B cell (primary cell): Measurements from ENCODE around the gene ZNF532. TPM values are rescaled to one million over a fixed set of nuclear protein-coding genes. Genes with fewer than 3 reads are reported as not detected.
A peak's percentile ranks its signal among the peaks of the same experiment; 100 is the strongest.

Experiments used
- ATAC-seq: fragments of 200-7000 bp; cut with Tn5 transposase; one replicate; pipeline ENCODE4 v1.10.0; 2021; ENCODE audit warnings: low read depth, mild to moderate bottlenecking, moderate number of reproducible peaks, moderate library complexity
- CTCF ChIA-PET: fragments of 350-600 bp; sonication (Branson Sonifier 250); formaldehyde crosslinking; loops from one replicate; lab custom pipeline; 2021; ENCODE audit warnings: antibody characterized with exemption, inconsistent platforms; lab: Charles Lee
- POLR2A ChIA-PET: fragments of 350-600 bp; sonication (Branson Sonifier 250); formaldehyde crosslinking; loops from one replicate; lab custom pipeline; 2021; ENCODE audit warnings: antibody characterized with exemption; lab: Charles Lee
- DNase-seq: peaks from one replicate; pipeline ENCODE4 v3.0.0; 2013
- H2AFZ ChIP-seq: 2 replicates; pipeline ENCODE4 v1.6.1; 2012; ENCODE audit warnings: mild to moderate bottlenecking, low read depth, low read length; ENCODE audit not compliant: insufficient read depth, poor library complexity, severe bottlenecking
- H3K27ac ChIP-seq, 2 donors: 1 replicate in 1 of 2; 2 replicates in 1 of 2; pipeline ENCODE4 v1.5.1; 2012 to 2013; ENCODE audit warnings: low read length in 2 of 2, mild to moderate bottlenecking in 2 of 2, moderate library complexity in 1 of 2
- H3K27me3 ChIP-seq, 4 experiments: fragments of 200-600 bp in 1 of 4; sonication (generic) in 1 of 4; replicated peaks in 1 of 4; 1 replicate in 2 of 4; 2 replicates in 2 of 4; pipeline versions ENCODE4 v1.6.1 to v1.7.0; 2013 to 2016; ENCODE audit warnings: low read length in 3 of 4, mild to moderate bottlenecking in 2 of 4, mixed read lengths in 1 of 4, moderate library complexity in 1 of 4; ENCODE audit not compliant: insufficient read depth in 4 of 4, control insufficient read depth in 3 of 4; ENCODE audit errors: control extremely low read depth in 1 of 4
- H3K36me3 ChIP-seq, 2 experiments: replicated peaks in 1 of 2; 1 replicate in 1 of 2; 2 replicates in 1 of 2; pipeline versions ENCODE4 v1.6.1 to v1.7.1; 2013; ENCODE audit warnings: low read length in 1 of 2; ENCODE audit not compliant: insufficient read depth in 2 of 2, control insufficient read depth in 1 of 2; ENCODE audit errors: control extremely low read depth in 1 of 2, extremely low read depth in 1 of 2
- H3K4me1 ChIP-seq, 2 donors: fragments of 200-600 bp in 1 of 2; sonication (generic) in 1 of 2; 1 replicate in 1 of 2; 2 replicates in 1 of 2; pipeline versions ENCODE4 v1.5.1 to v1.6.1; 2013 to 2017; ENCODE audit warnings: low read length in 2 of 2; ENCODE audit not compliant: control insufficient read depth in 2 of 2, insufficient read depth in 2 of 2
- H3K4me2 ChIP-seq: replicated peaks from 2 replicates; pipeline ENCODE3; 2012; ENCODE audit warnings: mild to moderate bottlenecking, low read depth, low read length; ENCODE audit not compliant: poor library complexity, severe bottlenecking
- H3K4me3 ChIP-seq, 5 experiments: fragments of 200-600 bp in 1 of 5; sonication (generic) in 1 of 5; 1 replicate in 3 of 5; 2 replicates in 2 of 5; pipeline versions ENCODE4 v1.5.1 to v1.7.0; 2011 to 2016; ENCODE audit warnings: low read length in 4 of 5, mild to moderate bottlenecking in 4 of 5, low read depth in 2 of 5, control low read depth in 1 of 5, moderate library complexity in 1 of 5; ENCODE audit not compliant: insufficient read depth in 1 of 5; ENCODE audit errors: control extremely low read depth in 1 of 5, extremely low read depth in 1 of 5
- H3K79me2 ChIP-seq: fragments of 200-600 bp; sonication (generic); one replicate; pipeline ENCODE4 v1.6.0; 2016; ENCODE audit warnings: low read length; ENCODE audit not compliant: control insufficient read depth, insufficient read depth
- H3K9ac ChIP-seq: fragments of 200-600 bp; sonication (generic); 2 replicates; pipeline ENCODE4 v1.6.1; 2017; ENCODE audit warnings: mild to moderate bottlenecking, low read length, moderate library complexity
- H3K9me3 ChIP-seq, 3 donors: one replicate each; pipeline versions ENCODE4 v1.6.1 to v1.7.1; 2013; ENCODE audit warnings: low read length in 2 of 3; ENCODE audit not compliant: control insufficient read depth in 2 of 3, insufficient read depth in 1 of 3; ENCODE audit errors: control extremely low read depth in 1 of 3
- H4K20me1 ChIP-seq: 2 replicates; pipeline ENCODE4 v1.6.0; 2012; ENCODE audit warnings: mild to moderate bottlenecking, low read length; ENCODE audit not compliant: insufficient read depth, control insufficient read depth, poor library complexity, severe bottlenecking
- H3K27ac Mint-ChIP-seq: one replicate; pipeline ENCODE4 v1.8.0; 2021; ENCODE audit warnings: mixed read lengths
- H3K27me3 Mint-ChIP-seq: one replicate; pipeline ENCODE4 v1.8.0; 2021; ENCODE audit warnings: mixed read lengths
- H3K4me1 Mint-ChIP-seq: one replicate; pipeline ENCODE4 v1.8.0; 2021; ENCODE audit warnings: mixed read lengths
- H3K4me3 Mint-ChIP-seq: one replicate; pipeline ENCODE4 v1.8.0; 2021; ENCODE audit warnings: mixed read lengths
- H3K9me3 Mint-ChIP-seq: one replicate; pipeline ENCODE4 v1.8.0; 2022; ENCODE audit warnings: mixed read lengths; ENCODE audit not compliant: insufficient read depth
- EZH2 ChIP-seq: IDR thresholded peaks from 2 replicates; pipeline ENCODE4 v1.6.1; 2012; ENCODE audit warnings: borderline replicate concordance, low read depth, mild to moderate bottlenecking, moderate library complexity, low read length; ENCODE audit not compliant: insufficient read depth, poor library complexity, severe bottlenecking
- WGBS: methylation state at CpG from one replicate; pipeline ENCODE4 v1.1.5; 2013; ENCODE audit warnings: missing lambda C conversion rate; ENCODE audit not compliant: insufficient coverage; 5-methylcytosine and 5-hydroxymethylcytosine counted together
- intact Hi-C: fragments of 100-400 bp; cut with micrococcal nuclease; formaldehyde crosslinking; loops from one replicate; pipeline ENCODE4 v1.10.0; 2022
- polyA plus RNA-seq: library from polyadenylated mRNA; depleted of rRNA; stranded (reverse); fragments of >200 nt; gene quantifications from 2 replicates; pipeline ENCODE4 v1.2.3, GENCODE V29; 2012
- total RNA-seq, 2 donors: library from RNA; stranded (reverse); fragments of 120-200 nt in 1 of 2; gene quantifications; 1 replicate in 1 of 2; 2 replicates in 1 of 2; pipeline versions ENCODE4 v1.2.3 to v1.2.4, GENCODE V29; 2013 to 2022
- TF ChIP-seq, protein P1 (sequence below): fragments of 200-600 bp; IDR thresholded peaks from one replicate; pipeline ENCODE4 v1.8.0; 2022; ENCODE audit warnings: antibody characterized with exemption, mild to moderate bottlenecking

Gene ZNF532
- total and polyA plus RNA-seq, 2 donors (not counting 1 experiment from before 2014, with no cell fraction given) = 58.2 to 104 TPM

GRCh38 chr18:58998401-58999203 is 133.9 kb downstream of the ZNF532 start:
- ATAC-seq = peak; percentile 89
- peak; percentile 47 for DNase-seq
- no peak overlapping the region for H2AFZ ChIP-seq
- CTCF ChIA-PET = interaction anchor here (1.2 to 1.3 kb wide), 2 partner anchors 58 to 72 kb away, joined by 3 to 4 read pairs; no protein-coding TSS in a partner anchor
- no peaks in the 10 kb centered on the region for H3K27me3 ChIP-seq
- POLR2A ChIA-PET = interaction anchor here (1.0 kb wide), 1 partner anchor 15 kb away, joined by 8 read pairs; no protein-coding TSS in a partner anchor
- H3K9me3 ChIP-seq = no peaks in the 10 kb centered on the region
- Mint-ChIP-seq H3K27me3 (no peaks in the 10 kb centered on the region), H3K9me3 (no peaks in the 10 kb centered on the region), H3K27ac (peak overlapping the region; percentile 46), H3K4me3 (peak overlapping the region; percentile 73), H3K4me1 (peaks cover 15% of the 10 kb centered on the region)
- 82% methylated on average over 10 of the region's 13 CpGs for WGBS
- peak overlapping the region; percentile 19 for H3K9ac ChIP-seq
- peak overlapping the region in 3 of 5 experiments; percentile 1 to 28 (median 17) for H3K4me3 ChIP-seq
- peak overlapping the region; percentile 14 for H3K4me2 ChIP-seq
- H3K27ac ChIP-seq = no peak overlapping the region
- H3K79me2 ChIP-seq = no peaks in the 10 kb centered on the region
- no peaks in the 10 kb centered on the region for H4K20me1 ChIP-seq
- H3K4me1 ChIP-seq = peaks cover 0 to 10% of the 10 kb centered on the region in 2 donors
- H3K36me3 ChIP-seq = no peaks in the 10 kb centered on the region
- intact Hi-C loops = loop anchor here (2.0 kb wide), 1 partner anchor 34 kb away; no protein-coding TSS in a partner anchor
- no peak for TF ChIP-seq EZH2
- TF ChIP-seq, protein P1, sequence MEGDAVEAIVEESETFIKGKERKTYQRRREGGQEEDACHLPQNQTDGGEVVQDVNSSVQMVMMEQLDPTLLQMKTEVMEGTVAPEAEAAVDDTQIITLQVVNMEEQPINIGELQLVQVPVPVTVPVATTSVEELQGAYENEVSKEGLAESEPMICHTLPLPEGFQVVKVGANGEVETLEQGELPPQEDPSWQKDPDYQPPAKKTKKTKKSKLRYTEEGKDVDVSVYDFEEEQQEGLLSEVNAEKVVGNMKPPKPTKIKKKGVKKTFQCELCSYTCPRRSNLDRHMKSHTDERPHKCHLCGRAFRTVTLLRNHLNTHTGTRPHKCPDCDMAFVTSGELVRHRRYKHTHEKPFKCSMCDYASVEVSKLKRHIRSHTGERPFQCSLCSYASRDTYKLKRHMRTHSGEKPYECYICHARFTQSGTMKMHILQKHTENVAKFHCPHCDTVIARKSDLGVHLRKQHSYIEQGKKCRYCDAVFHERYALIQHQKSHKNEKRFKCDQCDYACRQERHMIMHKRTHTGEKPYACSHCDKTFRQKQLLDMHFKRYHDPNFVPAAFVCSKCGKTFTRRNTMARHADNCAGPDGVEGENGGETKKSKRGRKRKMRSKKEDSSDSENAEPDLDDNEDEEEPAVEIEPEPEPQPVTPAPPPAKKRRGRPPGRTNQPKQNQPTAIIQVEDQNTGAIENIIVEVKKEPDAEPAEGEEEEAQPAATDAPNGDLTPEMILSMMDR = no peak

- 100% methylated on average over 2 of the region's 3 CpGs for whole genome bisulfite sequencing
These were observed 136.5 kb downstream of the ZNF532 start for GRCh38 chr18:59001166-59001565.

More at GRCh38 chr18:59001166-59001565, 136.5 kb downstream of the ZNF532 start:
- no peak overlapping the region for H2AFZ ChIP-seq
- TF ChIP-seq, protein P1 = no peak
- no peak for TF ChIP-seq EZH2
- no peak overlapping the region for H3K9ac ChIP-seq
- no peaks in the 10 kb centered on the region for H3K36me3 ChIP-seq
- no peaks in the 10 kb centered on the region for H3K27me3 ChIP-seq
- POLR2A ChIA-PET = no interaction called here
- H3K4me3 ChIP-seq = no peak overlapping the region
- no peak overlapping the region for H3K27ac ChIP-seq
- H3K4me3 Mint-ChIP-seq = no peak overlapping the region
- H3K27me3 Mint-ChIP-seq = no peaks in the 10 kb centered on the region
- no peak overlapping the region for H3K27ac Mint-ChIP-seq
- CTCF ChIA-PET = interaction anchor here (0.8 kb wide), 1 partner anchor 237 kb away, joined by 3 read pairs; no protein-coding TSS in a partner anchor
- intact Hi-C loops = no loop called here
- no peaks in the 10 kb centered on the region for H4K20me1 ChIP-seq
- peaks cover 13% of the 10 kb centered on the region for H3K4me1 Mint-ChIP-seq
- H3K4me2 ChIP-seq = no peak overlapping the region
- DNase-seq (no peak), ATAC-seq (no peak)
- no peaks in the 10 kb centered on the region for H3K9me3 Mint-ChIP-seq
- peaks cover 0 to 10% of the 10 kb centered on the region in 2 donors for H3K4me1 ChIP-seq
- H3K9me3 ChIP-seq = no peaks in the 10 kb centered on the region
- H3K79me2 ChIP-seq = no peaks in the 10 kb centered on the region
